Hepatic stellate cell (primary cell): ENCODE results near the gene OR2L2.
"Not testable (repeated sequence)": the region's sequence is repeated elsewhere in the genome, so short reads cannot be mapped to it uniquely, and the experiment has no call there.

Experiments
- DNase-seq: peaks from one replicate; pipeline ENCODE4 v3.0.0; 2011; ENCODE audit warnings: low spot score

OR2L2 gene, protein sequence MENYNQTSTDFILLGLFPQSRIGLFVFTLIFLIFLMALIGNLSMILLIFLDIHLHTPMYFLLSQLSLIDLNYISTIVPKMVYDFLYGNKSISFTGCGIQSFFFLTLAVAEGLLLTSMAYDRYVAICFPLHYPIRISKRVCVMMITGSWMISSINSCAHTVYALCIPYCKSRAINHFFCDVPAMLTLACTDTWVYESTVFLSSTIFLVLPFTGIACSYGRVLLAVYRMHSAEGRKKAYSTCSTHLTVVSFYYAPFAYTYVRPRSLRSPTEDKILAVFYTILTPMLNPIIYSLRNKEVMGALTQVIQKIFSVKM

GRCh38 chr1:248029770-248030169 is at the start of gene OR2L2:
OR2L2 (plus strand) TSS chr1:248030070; CDS start chr1:248038268, 8,198 bp downstream.
- no peak for DNase-seq

DNA sequence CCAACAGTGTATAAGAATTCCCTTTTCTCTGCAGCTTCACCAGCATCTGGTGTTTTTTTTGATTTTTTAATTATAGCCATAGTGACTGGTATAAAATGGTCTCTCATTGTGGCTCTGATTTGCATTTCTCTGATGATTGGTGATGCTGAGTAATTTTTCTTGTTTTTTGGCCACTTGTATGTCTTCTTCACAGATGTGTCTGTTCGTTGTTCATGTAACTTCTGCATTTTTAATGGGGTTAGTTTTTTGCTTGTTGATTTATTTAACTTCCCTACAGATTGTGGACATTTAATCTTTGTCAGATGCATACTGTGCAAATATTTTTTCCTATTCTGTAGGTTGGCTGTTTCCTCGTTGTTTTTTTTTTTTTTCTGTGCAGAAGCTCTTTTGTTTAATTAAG is 36.9 kb upstream of the OR2L2 start:
- no peak for DNase-seq

DNA sequence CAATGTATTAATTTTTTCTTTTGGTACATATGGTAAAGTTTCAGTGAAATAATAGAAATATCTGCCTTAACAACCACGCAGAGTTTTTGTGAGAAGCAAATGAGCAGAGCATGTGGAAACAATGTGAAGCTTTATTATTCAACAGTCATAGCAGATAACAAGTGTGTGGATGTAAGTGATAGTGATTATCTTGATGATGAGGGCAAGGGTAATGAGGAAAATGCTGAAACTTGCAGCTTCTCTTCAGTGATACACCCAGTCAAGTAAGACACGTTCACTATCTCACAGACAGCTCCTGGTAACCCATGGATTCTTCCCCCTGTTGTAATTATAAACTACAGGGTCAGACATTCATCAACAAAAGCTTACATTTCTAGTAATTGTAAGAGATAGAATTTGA is 31.1 kb upstream of the OR2L2 start:
- DNase-seq = no peak

- DNase-seq = no peak
Measured at GRCh38 chr1:248000169-248000568, 29.7 kb upstream of the OR2L2 start.

GRCh38 chr1:248007778-248008177 is 22.1 kb upstream of the OR2L2 start:
- DNase-seq = no peak

DNA sequence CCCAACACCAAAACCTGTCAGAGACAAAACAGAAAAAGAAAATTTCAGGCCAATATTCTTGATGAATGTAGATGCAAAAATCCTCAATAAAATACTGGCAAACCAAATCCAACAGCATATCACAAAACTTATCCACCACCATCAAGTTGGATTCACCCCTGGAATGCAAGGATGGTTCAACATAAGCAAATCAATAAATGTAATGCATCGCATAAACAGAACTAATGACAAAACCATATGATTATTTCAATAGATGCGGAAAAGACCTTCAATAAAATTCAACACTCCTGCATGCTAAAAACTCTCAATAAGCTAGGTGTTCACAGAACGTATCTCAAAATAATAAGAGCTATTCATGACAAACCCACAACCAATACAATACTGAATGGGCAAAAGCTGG is 20.2 kb upstream of the OR2L2 start:
- DNase-seq = no peak

- DNase-seq = no peak
Measured at GRCh38 chr1:248013229-248013710, 16.6 kb upstream of the OR2L2 start, which contains the start of gene OR2L5. OR2L5 (plus strand) TSS chr1:248013660; CDS start chr1:248021948, 8,288 bp downstream.

DNA sequence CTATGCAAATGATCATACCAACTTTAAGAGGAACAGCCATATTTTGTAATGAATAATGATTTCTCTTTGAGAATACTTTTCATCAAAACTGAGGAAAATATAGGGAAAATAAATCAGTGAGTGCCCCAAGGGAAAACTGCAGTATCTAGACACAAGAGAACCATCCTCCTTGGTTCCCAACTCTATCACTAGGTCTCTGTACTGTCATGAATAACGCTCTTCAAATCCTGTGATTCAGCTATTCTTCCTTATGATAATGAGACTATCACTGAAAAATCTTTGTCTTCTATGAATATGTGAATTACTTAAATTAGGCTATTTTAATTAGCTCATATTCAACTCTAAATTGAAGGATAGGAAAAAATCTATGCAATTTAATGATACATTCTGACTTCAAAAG is 14.1 kb upstream of the OR2L2 start:
- no peak for DNase-seq

DNA sequence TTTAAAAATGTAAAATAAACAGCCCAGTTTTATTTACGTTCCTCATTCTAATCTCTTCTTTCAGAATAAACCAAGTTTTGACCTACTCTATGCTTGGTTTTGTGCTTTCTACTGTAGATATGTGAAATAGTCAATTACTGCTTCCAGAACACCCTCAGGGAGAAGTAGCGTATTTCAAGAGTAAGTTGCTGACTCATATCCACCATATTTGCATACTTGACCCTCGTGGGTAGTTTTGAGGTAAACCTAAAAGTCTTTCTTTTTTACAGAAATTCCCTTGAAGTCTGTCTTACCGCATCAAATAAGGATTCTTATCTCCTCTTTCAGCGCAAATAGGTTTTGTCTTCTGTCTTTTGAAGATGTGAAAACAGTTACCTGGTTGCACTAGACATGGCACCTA is 15.3 kb downstream of the OR2L2 start:
- no peak for DNase-seq

DNA sequence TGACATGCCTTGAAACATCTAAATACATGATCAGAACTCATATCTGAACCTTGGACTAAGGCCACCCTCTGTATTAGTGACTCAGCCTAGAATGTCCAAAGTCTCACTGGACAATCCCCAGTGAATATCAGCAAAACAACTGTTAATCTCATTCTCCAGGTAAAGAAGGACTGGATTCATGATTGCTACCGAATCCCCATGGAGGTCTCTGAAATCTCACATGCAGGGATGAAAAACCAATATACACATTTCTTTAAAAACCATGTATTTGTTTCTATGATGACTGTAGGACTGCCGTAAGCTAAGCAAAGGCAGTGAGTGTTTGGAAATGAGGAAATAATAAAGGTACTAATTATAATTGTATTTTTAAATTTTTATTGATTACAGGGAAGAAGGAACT is 16.7 kb downstream of the OR2L2 start, which contains the start of gene OR2L3:
TSS of gene OR2L3 (plus strand) at position 301 of the 400 bp plus-strand sequence. CDS start 13,846 bp downstream, outside the sequence.
- no peak for DNase-seq

GRCh38 chr1:248047008-248047407 is 17.1 kb downstream of the OR2L2 start:
- no peak for DNase-seq

- no peak for DNase-seq
Measured at GRCh38 chr1:248054671-248055070, 24.8 kb downstream of the OR2L2 start.

- DNase-seq = no peak
Measured at GRCh38 chr1:248055261-248055660, 25.4 kb downstream of the OR2L2 start.

GRCh38 chr1:248065071-248065470 is 35.2 kb downstream of the OR2L2 start:
- DNase-seq = no peak

GRCh38 chr1:248065604-248066003 is 35.7 kb downstream of the OR2L2 start:
- DNase-seq = no peak

DNA sequence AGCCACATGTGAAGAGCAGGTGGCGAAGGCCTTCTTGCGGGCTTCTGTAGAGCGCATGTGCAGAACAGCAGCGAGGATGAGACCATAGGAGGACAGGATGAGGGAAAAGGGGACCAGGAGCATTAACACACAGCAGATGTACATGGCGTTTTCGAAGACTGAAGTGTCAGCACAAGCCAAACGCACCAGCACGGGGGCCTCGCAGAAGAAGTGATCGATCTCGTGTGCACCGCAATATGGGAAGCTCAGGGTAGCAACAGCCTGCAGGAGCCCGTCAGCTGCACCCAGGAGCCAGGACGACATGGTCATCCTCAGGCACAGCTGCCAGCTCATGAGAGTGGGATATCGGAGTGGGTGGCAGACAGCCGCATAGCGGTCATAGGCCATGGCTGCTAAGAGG is 54.0 kb downstream of the OR2L2 start:
- not testable (repeated sequence) for DNase-seq
